ENCODE results near the gene ID1. TPM values are rescaled to one million over a fixed set of nuclear protein-coding genes. Genes with fewer than 3 reads are reported as not detected.

Gene ID1
- total RNA-seq, 1 experiment from 2014 or later: 88.8 TPM

DNA sequence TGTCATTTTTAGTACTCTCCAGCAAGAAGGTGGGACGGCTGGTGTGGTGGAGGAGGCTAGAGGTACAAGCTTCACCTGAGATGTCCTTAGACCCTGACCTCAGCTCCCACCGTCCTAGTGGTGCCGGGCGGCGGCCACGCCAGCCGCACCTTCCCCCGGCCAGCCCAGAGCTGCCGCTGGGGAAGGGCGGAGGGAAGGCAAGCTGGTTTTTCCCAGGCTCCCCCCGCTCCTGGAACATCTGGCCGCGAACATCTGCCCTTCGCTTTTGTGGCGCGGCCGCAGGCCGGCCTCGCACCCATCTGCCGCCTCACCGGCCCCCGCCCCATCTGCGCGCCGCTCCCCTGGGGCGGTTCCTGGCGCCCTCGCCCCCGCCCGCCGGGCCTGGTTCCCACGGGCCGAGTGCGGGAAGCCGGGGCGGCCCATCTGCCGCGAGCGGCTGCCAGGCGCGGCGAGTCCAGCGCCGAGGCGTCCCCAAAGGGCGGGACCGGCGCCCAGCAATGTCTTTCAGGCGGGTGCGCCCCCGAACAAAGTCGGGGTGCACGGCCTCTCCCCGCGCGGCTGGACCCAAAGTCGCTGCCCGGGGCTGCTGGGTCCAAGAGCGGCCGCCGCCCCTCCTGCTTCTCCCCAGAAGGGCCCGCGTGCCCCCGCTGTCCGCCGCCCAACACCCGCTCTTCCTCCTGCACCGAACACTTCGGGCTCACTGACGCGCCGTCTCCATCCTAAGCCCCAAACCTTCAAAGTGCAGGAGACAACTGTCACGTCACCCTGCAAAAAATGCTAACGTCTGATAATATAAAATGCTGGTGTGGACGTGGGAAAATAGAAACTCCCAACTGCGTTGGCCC lies 17.3 kb upstream of the ID1 start (continued):
- TF ChIP-seq, protein P1, sequence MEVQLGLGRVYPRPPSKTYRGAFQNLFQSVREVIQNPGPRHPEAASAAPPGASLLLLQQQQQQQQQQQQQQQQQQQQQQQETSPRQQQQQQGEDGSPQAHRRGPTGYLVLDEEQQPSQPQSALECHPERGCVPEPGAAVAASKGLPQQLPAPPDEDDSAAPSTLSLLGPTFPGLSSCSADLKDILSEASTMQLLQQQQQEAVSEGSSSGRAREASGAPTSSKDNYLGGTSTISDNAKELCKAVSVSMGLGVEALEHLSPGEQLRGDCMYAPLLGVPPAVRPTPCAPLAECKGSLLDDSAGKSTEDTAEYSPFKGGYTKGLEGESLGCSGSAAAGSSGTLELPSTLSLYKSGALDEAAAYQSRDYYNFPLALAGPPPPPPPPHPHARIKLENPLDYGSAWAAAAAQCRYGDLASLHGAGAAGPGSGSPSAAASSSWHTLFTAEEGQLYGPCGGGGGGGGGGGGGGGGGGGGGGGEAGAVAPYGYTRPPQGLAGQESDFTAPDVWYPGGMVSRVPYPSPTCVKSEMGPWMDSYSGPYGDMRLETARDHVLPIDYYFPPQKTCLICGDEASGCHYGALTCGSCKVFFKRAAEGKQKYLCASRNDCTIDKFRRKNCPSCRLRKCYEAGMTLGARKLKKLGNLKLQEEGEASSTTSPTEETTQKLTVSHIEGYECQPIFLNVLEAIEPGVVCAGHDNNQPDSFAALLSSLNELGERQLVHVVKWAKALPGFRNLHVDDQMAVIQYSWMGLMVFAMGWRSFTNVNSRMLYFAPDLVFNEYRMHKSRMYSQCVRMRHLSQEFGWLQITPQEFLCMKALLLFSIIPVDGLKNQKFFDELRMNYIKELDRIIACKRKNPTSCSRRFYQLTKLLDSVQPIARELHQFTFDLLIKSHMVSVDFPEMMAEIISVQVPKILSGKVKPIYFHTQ (CRISPR knock-in tag; IDR thresholded peaks at IDR 0.05): no peak
- TF ChIP-seq FOXP1 (CRISPR knock-in tag; IDR thresholded peaks at IDR 0.05; ENCODE audit: borderline replicate concordance): peak; percentile 84; the same call in 1 of the 2 replicates
- no peak for TF ChIP-seq ZNF121 (CRISPR knock-in tag; IDR thresholded peaks at IDR 0.05)

DNA sequence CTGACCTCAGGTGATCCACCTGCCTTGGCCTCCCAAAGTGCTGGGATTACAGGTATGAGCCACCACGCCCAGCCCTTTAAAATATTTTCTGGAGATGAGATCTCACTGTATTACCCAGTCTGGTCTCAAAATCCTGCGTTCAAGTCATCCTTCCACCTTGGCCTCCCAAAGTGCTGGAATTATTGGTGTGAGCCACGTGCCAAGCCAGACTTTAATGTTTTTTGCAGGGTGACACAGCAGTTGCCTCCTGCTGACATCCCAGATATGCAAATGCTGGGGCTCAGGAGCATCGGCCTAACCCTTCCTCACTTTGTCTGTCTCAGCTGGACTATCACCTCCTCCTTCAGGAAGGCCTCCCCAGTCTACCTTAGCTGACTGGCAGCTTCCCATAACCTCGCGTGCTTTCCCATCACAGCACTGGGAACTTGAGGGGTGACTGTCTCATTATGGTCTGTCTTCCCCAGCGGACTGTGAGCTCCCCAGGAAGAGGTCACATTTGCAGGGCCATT lies 14.3 kb upstream of the ID1 start:
- Mint-ChIP-seq H3K9me3 (no peaks in the 10 kb centered on the region), H3K27me3 (ENCODE audit: low read depth) (peaks cover 14% of the 10 kb centered on the region), H3K4me3 (no peak overlapping the region), H3K36me3 (no peaks in the 10 kb centered on the region), H3K4me1 (peaks cover 60% of the 10 kb centered on the region), H3K27ac (peak overlapping the region; percentile 67)
- POLR2A ChIA-PET: interaction anchor here (0.5 to 1.2 kb wide), 5 partner anchors 14 to 195 kb away, joined by 3 to 8 read pairs (median 5); partner anchors contain the start of gene ID1
- CTCF ChIA-PET: interaction anchor here (0.9 to 2.6 kb wide), 11 partner anchors 14 to 71 kb away, joined by 3 to 49 read pairs (median 4); partner anchors contain the start of gene ID1
- TF ChIP-seq, protein P2, sequence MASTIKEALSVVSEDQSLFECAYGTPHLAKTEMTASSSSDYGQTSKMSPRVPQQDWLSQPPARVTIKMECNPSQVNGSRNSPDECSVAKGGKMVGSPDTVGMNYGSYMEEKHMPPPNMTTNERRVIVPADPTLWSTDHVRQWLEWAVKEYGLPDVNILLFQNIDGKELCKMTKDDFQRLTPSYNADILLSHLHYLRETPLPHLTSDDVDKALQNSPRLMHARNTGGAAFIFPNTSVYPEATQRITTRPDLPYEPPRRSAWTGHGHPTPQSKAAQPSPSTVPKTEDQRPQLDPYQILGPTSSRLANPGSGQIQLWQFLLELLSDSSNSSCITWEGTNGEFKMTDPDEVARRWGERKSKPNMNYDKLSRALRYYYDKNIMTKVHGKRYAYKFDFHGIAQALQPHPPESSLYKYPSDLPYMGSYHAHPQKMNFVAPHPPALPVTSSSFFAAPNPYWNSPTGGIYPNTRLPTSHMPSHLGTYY (CRISPR knock-in tag; IDR thresholded peaks at IDR 0.05): no peak
- TF ChIP-seq ZNF423 (CRISPR knock-in tag; IDR thresholded peaks at IDR 0.05): no peak
- 0 out of 2 replicates have a peak, but pooled peaks have one; percentile 48 for TF ChIP-seq TEAD1 (CRISPR knock-in tag; IDR thresholded peaks at IDR 0.05)
- TF ChIP-seq, protein P3, sequence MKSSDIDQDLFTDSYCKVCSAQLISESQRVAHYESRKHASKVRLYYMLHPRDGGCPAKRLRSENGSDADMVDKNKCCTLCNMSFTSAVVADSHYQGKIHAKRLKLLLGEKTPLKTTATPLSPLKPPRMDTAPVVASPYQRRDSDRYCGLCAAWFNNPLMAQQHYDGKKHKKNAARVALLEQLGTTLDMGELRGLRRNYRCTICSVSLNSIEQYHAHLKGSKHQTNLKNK (CRISPR knock-in tag; IDR thresholded peaks at IDR 0.05): no peak
- TF ChIP-seq, protein P4, sequence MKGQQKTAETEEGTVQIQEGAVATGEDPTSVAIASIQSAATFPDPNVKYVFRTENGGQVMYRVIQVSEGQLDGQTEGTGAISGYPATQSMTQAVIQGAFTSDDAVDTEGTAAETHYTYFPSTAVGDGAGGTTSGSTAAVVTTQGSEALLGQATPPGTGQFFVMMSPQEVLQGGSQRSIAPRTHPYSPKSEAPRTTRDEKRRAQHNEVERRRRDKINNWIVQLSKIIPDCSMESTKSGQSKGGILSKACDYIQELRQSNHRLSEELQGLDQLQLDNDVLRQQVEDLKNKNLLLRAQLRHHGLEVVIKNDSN (CRISPR knock-in tag; IDR thresholded peaks at IDR 0.05): peak; percentile 26; the same call in 1 of the 2 replicates
- TF ChIP-seq, protein P5, sequence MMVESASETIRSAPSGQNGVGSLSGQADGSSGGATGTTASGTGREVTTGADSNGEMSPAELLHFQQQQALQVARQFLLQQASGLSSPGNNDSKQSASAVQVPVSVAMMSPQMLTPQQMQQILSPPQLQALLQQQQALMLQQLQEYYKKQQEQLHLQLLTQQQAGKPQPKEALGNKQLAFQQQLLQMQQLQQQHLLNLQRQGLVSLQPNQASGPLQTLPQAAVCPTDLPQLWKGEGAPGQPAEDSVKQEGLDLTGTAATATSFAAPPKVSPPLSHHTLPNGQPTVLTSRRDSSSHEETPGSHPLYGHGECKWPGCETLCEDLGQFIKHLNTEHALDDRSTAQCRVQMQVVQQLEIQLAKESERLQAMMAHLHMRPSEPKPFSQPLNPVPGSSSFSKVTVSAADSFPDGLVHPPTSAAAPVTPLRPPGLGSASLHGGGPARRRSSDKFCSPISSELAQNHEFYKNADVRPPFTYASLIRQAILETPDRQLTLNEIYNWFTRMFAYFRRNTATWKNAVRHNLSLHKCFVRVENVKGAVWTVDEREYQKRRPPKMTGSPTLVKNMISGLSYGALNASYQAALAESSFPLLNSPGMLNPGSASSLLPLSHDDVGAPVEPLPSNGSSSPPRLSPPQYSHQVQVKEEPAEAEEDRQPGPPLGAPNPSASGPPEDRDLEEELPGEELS (CRISPR knock-in tag; IDR thresholded peaks at IDR 0.05): 0 out of 2 replicates have a peak, but pooled peaks have one; percentile 72
- no peak for TF ChIP-seq ZNF416 (CRISPR knock-in tag; IDR thresholded peaks at IDR 0.05)
- TF ChIP-seq, protein P6, sequence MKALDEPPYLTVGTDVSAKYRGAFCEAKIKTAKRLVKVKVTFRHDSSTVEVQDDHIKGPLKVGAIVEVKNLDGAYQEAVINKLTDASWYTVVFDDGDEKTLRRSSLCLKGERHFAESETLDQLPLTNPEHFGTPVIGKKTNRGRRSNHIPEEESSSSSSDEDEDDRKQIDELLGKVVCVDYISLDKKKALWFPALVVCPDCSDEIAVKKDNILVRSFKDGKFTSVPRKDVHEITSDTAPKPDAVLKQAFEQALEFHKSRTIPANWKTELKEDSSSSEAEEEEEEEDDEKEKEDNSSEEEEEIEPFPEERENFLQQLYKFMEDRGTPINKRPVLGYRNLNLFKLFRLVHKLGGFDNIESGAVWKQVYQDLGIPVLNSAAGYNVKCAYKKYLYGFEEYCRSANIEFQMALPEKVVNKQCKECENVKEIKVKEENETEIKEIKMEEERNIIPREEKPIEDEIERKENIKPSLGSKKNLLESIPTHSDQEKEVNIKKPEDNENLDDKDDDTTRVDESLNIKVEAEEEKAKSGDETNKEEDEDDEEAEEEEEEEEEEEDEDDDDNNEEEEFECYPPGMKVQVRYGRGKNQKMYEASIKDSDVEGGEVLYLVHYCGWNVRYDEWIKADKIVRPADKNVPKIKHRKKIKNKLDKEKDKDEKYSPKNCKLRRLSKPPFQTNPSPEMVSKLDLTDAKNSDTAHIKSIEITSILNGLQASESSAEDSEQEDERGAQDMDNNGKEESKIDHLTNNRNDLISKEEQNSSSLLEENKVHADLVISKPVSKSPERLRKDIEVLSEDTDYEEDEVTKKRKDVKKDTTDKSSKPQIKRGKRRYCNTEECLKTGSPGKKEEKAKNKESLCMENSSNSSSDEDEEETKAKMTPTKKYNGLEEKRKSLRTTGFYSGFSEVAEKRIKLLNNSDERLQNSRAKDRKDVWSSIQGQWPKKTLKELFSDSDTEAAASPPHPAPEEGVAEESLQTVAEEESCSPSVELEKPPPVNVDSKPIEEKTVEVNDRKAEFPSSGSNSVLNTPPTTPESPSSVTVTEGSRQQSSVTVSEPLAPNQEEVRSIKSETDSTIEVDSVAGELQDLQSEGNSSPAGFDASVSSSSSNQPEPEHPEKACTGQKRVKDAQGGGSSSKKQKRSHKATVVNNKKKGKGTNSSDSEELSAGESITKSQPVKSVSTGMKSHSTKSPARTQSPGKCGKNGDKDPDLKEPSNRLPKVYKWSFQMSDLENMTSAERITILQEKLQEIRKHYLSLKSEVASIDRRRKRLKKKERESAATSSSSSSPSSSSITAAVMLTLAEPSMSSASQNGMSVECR (CRISPR knock-in tag; IDR thresholded peaks at IDR 0.05; ENCODE audit: borderline replicate concordance): 0 out of 2 replicates have a peak, but pooled peaks have one; percentile 26
- no peak for TF ChIP-seq NR2C2 (CRISPR knock-in tag; IDR thresholded peaks at IDR 0.05)
- TF ChIP-seq ETV6 (CRISPR knock-in tag; IDR thresholded peaks at IDR 0.05): 0 out of 2 replicates have a peak, but pooled peaks have one; percentile 40
- TF ChIP-seq, protein P7, sequence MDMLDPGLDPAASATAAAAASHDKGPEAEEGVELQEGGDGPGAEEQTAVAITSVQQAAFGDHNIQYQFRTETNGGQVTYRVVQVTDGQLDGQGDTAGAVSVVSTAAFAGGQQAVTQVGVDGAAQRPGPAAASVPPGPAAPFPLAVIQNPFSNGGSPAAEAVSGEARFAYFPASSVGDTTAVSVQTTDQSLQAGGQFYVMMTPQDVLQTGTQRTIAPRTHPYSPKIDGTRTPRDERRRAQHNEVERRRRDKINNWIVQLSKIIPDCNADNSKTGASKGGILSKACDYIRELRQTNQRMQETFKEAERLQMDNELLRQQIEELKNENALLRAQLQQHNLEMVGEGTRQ (CRISPR knock-in tag; IDR thresholded peaks at IDR 0.05): peak; percentile 49
- peak; percentile 97 for TF ChIP-seq NFE2L1 (CRISPR knock-in tag; IDR thresholded peaks at IDR 0.05)
- TF ChIP-seq, protein P8, sequence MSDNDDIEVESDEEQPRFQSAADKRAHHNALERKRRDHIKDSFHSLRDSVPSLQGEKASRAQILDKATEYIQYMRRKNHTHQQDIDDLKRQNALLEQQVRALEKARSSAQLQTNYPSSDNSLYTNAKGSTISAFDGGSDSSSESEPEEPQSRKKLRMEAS (CRISPR knock-in tag; IDR thresholded peaks at IDR 0.05): peak; percentile 69
- ATAC-seq (peak; percentile 9), DNase-seq (ENCODE audit: low spot score) (no peak)

Data from WTC11 (cell line).